Endothelial cell of umbilical vein (primary cell): ENCODE data around the gene PRKACG.
"Not testable (repeated sequence)": the region's sequence is repeated elsewhere in the genome, so short reads cannot be mapped to it uniquely, and the experiment has no call there.

Experiments
- CTCF ChIP-seq, 2 donors: IDR thresholded peaks; 1 replicate in 1 of 2; 2 replicates in 1 of 2; pipeline ENCODE4 v1.5.1; 2011; ENCODE audit warnings: low read length in 2 of 2, mild to moderate bottlenecking in 2 of 2, moderate library complexity in 2 of 2, control low read depth in 1 of 2, inconsistent platforms in 1 of 2, low read depth in 1 of 2; ENCODE audit not compliant: insufficient read depth in 1 of 2; ENCODE audit errors: extremely low read depth in 1 of 2
- EZH2 ChIP-seq: IDR thresholded peaks from 2 replicates; pipeline ENCODE4 v1.6.1; 2012; ENCODE audit warnings: borderline replicate concordance, low read depth, mild to moderate bottlenecking, moderate library complexity, low read length, inconsistent platforms; ENCODE audit not compliant: severe bottlenecking
- GATA2 ChIP-seq: IDR thresholded peaks from 2 replicates; pipeline ENCODE4 v1.7.0; 2011; ENCODE audit warnings: low read depth, mild to moderate bottlenecking, moderate library complexity, mixed read lengths, low read length; ENCODE audit not compliant: insufficient read length, insufficient read depth
- POLR2A ChIP-seq: IDR thresholded peaks from 2 replicates; pipeline ENCODE4 v1.6.1; 2012; ENCODE audit warnings: low read depth, mild to moderate bottlenecking, control low read depth, low read length
- TF ChIP-seq, protein P1 (sequence below): IDR thresholded peaks from 2 replicates; pipeline ENCODE4 v1.6.1; 2011; ENCODE audit not compliant: insufficient read depth, insufficient read length

DNA sequence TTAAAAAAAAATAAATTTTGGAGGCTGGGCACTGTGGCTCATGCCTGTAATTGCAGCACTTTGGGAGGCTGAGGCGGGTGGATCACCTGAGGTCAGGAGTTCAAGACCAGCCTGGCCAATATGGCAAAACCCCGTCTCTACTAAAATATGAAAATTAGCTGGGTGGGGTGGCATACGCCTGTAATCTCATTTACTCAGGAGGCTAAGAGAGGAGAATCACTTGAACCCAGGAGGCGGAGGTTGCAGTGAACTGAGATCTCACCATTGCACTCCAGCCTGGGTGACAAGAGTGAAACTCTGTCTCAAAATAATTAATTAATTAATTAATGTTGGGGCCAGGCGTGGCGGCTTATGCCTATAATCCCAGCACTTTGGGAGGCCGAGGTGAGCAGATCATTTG, 27.0 kb downstream of the PRKACG start:
- not testable (repeated sequence) for TF ChIP-seq CTCF (IDR thresholded peaks at IDR 0.05; ENCODE audit: extremely low read depth in 1 of 2, insufficient read depth in 1 of 2, low read depth in 1 of 2, low read length in 2 of 2); POLR2A; EZH2; GATA2
- TF ChIP-seq, protein P1, sequence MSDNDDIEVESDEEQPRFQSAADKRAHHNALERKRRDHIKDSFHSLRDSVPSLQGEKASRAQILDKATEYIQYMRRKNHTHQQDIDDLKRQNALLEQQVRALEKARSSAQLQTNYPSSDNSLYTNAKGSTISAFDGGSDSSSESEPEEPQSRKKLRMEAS, result not testable (repeated sequence)
